NCI-H524 (cell line): ENCODE results near the gene NOB1.
"Not testable (repeated sequence)": the region's sequence is repeated elsewhere in the genome, so short reads cannot be mapped to it uniquely, and the experiment has no call there.

Experiments
- DNase-seq, 2 experiments: peaks; one replicate each; lab custom pipeline; 2025; lab: John Stamatoyannopoulos, UW

The NOB1 gene

DNA sequence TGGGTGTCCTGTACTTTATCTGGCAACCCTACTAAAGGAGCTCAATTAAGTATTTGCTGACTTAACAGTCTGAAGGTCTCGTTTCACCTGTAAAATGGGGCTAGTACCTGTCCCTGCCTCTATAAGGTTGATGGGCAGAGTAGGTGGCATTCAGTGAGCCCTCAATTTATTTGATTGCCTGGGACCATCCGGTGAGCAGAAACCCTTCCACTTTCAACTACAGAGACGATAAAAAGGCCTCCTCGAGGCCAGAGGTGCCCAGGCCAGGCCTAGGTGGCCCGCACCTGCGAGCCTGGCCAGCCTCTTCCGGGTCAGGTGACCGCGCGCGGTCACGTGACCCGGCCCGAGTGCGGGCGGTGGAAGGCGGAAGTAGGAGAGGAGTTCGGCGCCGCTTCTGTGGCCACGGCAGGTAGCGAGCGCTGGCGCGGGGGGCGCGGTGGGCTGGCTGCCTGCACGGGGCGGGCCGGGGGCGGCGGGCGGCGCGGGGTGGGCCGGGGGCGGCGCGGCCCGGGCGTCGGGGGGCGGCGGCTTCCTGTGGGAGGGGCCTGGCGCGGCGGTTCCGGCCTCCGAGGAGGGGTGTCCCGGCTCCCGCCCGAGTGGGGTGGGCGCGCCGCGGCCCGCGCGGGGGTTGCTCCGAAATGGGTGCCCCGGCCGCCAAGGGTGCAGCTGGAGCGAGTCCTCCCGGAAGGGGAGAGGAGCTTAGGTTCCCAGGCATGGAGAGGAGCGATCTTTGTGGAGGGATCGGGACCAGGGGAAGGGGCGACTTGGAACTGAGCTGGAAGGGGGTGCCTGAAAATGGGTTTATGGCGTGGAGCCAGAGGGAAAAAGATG is 7.5 kb upstream of the NOB1 start, which contains the start of gene WWP2:
TSS of gene WWP2 (plus strand) at position 350 of the 831 bp plus-strand sequence. CDS start 24,679 bp downstream, outside the sequence.
- DNase-seq: peak; percentile 50 to 87

DNA sequence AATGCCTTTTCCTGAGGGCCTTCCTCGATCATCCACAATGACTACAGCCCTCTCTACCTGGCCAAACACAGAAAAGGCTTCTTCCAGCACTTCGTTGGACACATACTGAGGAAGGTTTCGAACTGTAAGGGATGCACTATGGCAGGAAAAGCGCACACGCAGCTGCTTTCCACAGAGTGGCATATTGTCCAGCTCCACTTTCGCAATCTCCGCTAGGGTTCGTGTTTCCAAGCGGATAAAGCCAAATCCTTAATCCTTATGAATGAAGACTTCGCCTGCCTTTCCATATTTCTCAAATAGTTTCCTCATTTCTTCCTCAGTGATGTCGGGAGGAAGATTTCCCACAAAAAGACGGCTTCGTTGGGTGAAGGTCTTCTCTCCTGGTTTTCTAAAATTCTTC is 2.6 kb upstream of the NOB1 start:
- not testable (repeated sequence) for DNase-seq

DNA sequence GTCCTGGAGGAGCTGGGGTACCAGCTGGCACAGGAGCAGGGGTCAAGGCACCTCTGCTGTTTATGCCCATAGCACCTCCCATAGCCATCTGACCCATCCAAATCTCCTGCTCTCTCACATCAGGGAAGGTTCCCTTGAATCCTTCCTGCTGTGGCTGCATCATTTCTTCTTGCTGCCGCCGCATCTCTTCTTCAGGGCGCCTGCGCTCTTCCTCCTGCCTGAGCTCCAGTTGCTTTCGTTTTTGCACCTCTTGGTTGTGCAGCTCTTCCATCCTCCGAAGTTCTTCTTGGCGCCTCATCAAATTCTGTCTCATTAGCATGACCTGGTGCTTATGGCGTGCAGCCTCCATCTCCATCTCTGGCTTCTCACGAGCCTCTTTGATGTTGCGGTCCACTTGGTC is 2.0 kb upstream of the NOB1 start:
- DNase-seq: no peak

DNA sequence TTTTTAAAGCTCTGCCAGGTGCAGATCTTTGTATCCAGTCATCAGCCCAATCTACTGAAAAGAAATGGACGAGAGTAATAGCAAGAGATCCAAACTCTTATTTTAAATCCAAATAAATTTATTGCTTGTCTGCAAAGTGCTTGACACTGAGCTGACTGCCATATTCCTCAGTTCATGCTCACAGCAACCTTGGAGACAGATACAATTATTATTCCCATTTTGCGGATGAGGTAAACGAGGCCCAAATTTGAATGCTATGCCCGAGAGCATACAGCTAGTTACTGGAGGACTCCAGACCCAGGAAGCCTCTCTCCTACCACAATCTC is 620 bp downstream of the NOB1 start:
- DNase-seq: no peak

DNA sequence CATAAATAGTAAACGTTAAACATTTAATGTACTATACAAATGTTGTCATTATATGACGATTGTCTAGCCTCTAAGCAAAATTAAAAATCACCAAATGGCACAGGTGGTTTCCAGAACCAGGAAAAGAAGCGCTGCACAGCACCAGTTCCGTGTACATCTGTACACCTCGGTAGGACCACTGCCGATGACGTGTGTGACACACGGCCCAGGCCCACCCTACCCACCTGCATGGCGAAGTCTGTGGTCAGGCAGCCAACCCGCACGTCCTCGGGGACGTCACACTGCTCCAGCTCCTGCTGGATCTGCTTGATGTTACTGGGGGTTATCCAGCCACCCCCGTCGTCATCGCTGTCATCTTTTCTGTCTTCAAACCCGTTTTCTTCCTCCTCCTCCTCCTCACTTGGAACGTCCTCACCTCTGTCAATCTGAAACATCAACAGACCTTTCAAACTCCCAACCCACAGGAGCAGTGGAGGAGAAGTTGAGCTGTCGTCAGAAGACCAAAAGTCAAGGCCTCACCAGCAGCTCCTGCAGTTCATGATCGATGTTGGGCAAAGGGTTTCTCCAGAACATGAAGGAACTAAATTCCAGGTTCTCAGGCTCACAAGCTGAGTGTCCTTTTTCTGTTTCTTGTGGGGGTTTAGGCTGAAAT is 5.9 kb downstream of the NOB1 start:
- DNase-seq: no peak

DNA sequence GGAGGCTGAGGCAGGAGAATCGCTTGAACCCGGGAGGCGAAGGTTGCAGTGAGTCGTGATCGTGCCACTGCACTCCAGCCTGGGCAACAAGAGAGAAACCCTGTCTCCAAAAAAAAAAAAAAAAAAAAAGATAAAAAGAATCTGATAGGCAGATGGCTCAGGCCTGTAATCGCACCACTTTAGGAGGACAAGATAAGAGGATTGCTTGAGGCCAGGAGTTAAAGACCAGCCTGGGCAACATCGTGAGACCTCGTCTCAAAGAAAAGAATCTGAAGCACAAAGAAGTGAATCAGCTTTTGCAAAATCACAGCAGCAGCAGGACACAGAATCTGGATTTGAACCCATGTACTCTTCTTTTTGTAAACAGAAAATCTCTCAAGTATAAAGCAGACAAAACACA is 7.6 kb downstream of the NOB1 start:
- peak in 1 of 2 experiments; percentile 17 for DNase-seq

DNA sequence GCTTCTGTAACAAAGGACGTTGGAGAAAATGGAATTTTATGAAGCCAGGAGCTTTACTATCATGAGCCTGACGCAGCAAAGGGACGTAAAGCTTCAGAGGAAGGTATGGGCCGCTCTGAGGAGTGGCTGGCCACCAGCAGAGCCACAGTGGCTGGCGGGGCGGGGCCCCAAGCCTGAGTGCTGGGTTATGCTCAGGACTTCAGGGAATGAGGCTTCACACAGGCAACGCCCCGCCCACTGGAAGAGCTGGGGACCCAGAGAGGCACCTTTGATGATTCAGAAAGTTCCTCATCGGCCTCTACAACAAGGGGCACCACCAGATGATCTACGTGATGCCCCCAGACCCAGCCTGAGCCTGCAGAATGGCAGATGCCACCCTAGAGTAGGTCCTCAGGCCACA is 8.8 kb downstream of the NOB1 start:
- DNase-seq: no peak

DNA sequence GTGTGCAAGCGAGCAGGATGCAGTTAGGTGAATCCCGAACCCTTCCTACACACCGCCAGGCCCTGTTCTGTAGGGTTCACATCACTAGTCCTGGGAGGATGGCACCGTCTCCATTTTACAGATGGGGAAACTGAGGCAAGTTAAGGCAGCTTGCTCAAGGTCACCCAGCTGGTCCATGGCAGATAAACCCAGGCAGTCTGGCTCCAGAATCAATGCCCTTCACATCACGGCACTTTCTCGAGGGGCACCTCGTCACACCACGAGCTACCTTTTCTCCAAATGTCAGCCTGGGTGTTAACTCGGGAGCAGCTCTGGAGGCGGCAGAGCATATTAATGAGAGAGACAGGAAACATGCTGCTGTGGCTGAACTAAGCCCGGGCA is 9.5 kb downstream of the NOB1 start:
- no peak for DNase-seq

DNA sequence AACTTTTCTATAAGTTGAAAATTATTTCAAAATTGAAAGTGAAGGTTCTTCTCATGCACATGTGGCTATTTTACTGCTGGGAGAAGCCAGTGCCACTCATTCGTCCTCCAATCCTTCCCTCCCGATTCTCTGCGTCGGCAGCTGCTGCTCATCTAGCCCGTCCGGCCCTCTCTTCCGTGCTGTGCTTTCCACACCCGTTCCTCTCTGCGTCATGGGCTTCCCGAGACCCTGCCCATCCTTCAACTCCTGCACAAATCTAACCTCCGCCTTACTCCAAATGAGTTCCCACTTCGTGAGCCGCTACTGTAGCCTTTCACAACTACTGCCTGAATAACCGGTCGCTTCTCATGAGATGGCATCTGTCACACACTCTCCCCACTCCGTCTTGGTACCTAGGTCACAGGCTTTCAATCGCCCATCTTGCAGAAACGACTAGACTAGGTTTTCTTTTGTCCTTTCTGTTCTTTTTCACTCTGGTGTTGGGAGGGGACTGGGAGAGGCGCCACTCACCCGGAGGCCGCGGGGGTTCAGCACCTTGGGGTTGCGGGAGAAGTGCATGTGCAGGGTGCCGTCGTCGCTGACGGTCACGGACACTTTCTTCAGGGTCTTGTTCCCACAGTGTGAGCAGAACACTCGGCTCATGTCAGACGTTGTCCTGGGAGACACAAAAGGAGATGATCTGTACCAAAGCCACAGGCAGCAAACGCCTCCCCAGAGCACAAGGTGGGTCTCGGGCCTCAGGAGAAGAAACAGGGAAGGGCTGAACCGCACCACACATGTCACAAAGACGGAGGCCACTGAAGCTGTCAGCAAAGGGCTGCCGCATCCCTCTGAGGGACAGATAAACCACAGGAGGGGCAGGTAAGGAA is 10.1 kb downstream of the NOB1 start:
- DNase-seq: no peak

DNA sequence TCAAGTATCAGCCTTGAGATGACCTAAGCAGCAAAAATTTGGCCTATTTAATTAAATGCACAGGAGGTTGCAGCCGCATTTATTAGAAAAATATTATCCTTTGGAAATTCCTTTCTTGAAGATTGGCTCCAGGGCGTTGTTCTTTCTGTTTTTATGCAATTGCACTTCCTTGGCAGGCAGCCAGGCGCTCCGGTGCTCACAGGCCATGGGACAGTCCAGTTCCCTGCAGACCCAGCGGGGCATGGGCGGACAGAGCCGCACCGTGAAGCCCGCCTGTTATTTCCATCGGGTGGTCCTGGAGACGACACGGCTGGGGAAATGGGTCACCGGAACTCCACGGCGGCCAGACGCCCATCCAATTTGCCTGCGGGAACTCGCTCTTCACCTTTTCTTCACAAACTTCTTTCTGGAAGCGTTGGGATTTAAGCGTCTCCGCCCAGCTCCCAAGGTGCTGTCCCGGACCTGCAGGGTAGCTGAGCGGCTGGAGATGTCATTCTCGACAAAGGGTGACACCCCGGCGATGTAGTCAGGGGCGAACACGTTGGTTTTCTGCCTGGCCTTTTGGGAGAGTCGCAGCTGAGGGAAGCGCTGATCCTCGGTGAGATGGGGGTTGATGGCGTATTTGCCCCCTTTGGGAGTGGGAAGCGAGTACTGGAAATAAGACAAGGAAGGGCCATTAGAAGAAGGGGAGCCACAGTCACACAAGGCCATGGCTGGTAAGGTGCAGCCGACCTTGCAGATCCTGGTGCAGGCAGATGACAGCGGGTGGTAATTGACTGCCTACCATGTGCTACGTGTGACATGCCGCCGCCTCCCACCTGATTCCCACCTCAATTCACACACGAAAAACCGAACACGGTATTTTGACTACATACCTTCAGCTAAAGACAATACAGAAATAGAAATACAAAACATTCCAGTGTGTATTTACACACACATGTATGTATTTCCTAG is 12.5 kb downstream of the NOB1 start:
- no peak for DNase-seq

DNA sequence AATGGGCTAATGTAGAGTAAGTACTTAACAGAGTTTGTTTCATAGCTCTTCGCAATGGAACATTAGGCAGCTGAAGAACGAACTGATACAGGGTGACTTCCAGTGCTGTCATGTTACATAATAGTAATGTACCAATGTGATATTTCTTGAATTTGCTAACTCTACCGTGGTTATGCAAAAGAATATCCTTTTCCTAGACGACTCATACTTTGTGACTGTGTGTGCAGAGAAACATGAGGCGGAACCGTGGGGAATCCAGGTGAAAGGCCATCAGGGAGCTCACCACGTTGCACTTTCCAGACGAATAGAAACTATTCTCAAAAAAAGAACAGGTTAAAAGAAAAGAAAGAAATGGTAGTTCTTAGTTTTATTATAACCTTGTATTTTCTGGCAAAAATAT is 13.2 kb downstream of the NOB1 start:
- no peak for DNase-seq

DNA sequence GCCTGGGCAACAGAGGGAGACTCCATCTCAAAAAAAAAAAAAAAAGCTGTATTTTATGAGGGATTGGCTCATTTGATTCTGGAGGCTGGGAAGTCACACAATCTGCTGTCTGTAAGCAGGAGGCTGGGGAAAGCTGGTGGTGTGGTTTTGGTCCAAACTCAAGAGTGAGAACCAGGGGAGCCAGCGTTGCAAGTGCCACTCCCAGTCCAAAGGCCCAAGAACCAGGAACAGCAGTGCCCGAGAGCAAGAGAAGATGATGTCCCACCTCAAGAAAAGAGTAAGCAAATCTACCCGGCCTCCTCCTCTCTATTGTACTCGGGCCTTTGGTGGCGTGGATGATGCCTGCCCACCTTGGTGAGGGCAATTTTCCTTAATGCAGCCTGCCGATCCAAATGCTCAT is 22.6 kb downstream of the NOB1 start:
- DNase-seq: no peak

DNA sequence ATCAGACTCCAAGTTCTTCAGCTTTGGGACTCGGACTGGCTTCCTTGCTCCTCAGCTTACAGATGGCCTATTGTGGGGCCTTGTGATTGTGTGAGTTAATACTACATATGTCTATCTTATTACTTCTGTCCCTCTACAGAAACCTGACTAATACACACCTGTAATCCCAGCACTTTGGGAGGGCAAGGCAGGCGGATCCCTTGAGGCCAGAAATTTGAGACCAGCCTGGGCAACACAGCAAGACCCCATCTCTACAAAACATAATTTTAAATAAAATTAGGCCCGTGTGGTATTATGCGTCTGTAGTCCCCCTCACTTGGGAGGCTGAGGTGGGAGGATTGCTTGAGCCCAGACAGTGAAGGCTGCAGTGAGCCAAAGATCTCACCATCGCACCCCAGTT is 23.4 kb downstream of the NOB1 start:
- DNase-seq: not testable (repeated sequence)

DNA sequence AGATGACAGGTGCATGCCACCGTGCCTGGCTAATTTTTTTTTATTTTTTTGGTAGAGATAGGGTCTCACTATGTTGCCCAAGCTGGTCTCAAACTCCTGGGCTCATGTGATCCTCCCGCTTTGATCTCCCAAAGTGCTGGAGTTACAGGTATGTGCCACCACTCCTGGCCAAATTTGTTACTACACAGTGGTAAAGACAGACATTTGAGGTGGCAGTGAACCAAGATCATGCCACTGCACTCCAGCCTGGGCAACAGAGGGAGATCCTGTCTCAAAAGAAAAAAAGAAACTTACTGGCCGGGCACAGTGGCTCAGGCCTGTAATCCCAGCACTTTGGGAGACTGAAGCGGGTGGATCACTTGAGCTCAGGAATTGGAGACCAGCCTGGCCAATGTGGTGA is 25.7 kb downstream of the NOB1 start:
- DNase-seq: not testable (repeated sequence)

DNA sequence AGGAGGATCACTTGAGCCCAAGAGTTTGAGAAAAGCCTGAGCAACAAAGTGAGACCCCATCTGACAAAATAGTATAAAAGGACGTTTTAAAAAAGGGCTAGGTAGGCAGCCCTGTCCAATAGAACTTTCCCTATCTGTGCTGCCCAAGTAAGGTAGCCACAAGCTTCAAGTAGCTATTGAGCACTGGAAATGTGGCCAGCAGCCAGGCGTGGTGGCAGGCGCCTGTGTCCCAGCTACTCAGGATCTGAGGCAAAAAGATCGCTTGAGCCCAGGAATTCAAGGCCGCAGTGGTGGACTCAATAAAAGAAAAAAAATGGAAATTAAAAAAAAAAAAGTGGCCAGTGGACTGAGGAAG is 26.8 kb downstream of the NOB1 start:
- DNase-seq: no peak

DNA sequence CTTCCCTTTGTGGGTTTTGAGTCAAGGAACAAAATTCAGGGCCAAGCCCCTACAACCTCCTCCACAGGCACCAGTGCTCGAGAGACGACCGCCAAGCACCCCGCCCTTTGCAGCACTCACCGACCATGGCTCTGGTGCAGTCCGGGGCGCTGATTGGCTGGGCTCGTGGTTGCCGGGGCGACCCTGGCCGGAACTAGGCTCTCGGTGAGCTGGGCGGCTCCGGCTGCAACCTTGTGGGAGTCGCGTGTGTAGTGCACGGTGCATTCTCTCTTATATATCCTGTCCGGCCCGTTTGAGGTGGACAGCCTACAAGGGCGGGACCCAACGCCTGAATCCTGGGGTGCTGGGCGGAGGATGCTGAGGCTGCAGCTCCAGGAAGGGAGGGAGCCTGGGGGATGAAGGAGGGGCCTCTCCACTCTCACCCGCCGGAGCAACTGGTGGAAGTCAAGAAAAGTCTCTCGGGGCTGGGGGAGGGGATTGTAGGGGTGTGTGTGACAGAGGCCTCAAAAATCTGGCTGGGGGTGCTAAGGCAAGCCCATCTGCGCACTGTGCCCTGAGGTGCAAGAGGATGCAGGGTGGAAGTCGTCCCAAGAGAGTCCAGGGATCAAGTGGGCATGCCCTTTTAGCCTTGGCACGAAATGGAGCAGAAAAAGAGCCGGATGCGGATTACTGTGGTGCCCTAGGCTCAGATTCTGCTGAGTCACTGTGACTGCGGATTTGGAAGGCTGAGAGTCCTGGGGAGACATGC is 28.2 kb downstream of the NOB1 start, which contains the start of gene NQO1:
TSS of gene NQO1 (minus strand) at position 248 of the 748 bp plus-strand sequence. CDS start at position 127, 121 bp downstream.
- peak; percentile 93 to 94 for DNase-seq

DNA sequence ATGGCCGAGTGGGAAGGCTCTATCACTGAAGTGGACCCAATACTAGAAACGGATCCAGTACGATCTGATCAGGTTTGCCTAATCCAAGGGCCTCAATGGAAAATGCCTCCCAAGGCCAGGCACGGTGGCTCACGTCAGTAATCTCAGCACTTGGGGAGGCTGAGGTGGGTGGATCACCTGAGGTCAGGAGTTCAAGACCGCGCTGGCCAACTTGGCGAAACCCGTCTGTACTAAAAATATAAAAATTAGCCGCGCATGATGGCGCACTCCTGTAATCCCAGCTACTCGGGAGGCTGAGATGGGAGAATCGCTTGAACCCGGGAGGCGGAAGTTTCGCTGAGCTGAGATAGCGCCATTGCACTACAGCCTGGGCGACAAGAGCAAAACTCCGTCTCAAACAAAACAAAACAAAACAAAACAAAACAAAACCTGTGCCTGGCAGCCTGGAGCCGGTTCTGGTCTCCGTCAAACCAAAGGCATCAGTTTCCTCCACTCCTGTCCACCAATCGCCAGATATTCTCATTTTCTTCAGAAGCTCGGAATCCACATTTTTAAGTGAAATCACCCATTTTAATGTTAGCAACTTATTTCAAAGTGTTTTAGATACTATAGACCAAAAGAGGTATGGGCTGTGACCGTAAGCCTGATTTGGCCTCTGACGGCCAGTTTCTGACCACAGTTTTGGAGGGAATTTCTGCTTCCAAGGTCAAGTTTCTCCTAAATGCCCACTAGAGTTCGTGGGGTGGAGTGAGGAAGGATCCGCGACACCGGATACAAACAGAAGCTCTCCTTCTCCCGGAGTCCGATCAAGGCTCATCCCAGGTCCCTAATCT is 29.0 kb downstream of the NOB1 start:
- no peak for DNase-seq

DNA sequence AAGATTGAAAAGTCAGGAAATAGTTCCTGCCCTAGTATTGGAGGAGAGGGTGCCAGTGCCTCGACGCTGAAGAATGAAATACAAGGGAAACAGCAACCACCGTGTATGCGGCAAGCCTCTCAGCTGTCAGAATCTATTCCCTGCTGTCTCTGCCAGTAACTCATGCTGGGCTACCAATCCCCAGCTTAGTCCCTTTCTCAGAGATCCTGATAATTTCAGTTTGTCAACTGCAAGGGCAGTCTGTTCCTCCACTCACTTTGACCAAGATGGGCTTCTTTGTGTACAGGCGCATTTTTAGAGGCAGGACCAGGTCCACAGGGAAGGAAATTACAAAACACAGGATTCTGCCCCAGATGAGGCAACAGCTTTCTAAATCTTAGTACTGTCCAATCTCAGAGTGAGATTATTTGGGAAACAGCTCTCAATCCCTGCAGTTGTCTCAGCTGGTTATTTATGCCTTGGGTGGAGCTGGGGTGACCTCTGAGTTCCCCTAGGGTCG is 29.7 kb downstream of the NOB1 start:
- DNase-seq: no peak

DNA sequence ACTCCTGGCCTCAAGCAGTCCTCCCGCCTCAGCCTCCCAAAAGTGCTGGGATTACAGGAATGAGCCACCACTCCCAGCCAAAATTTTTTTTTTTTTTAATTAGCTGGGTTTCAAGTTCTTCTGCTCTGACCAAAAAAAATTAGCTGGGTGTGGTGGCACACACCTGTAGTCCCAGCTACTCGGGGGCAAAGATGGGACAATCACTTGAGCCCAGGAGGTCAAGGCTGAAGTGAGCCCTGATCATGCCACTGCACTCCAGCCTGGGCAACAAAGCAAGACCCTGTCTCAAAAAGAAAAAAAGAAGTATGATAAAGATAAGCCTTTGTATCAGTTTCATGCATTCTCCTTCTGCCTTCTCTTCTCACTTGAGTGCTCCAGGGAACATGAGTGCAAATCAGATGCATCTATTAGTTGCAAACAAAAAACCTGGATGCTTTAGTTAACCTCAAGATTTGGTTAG is 30.3 kb downstream of the NOB1 start:
- no peak for DNase-seq
